IPS-NIHi7 (cell line): Measurements from ENCODE around the gene WNT5A.

Source experiments
- DNase-seq: peaks from one replicate; pipeline ENCODE4 v3.0.0; 2012; ENCODE audit warnings: mixed read lengths; ENCODE audit errors: extremely low spot score

Gene WNT5A

DNA sequence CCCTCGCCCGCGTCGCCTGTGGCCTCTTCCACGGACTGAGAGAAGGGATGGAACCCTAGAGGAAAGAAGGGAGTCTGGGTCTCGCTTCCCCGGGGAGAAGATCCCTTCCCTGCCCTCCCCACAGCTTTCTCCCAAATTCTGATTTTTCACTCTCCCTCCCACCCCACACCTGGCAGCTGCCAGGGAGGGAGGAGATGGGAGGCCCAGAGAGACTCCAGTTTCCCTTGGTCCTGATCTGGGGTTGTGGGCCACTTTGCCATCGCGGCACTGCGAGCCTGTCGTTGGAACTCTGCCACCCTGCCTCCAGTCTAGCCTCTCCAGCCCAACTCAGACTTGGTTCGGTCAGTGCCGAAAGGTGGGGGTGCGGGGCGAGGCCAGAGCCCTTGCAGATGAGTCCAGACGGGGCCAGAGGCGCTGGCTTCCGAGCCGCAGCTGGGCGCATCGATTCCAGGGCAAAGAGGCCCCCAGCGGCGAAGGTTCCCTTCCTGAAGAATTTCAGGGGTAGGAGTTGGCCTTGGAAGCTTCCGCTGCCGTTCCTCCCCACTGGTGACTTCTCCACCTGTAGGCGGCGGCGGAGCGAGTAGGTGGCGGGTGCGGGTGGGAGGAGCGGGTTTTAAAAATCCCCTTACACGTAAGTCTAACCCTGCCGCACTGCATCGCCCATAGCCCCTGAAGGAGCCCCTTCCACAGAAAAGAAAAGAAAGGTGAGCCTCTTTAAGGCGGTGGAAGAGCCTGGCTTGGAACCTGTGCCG, 5.2 kb downstream of the WNT5A start:
- DNase-seq = peak; percentile 36

- DNase-seq = peak; percentile 36
These were observed 6.0 kb downstream of the WNT5A start for GRCh38 chr3:55480911-55481743.

DNA sequence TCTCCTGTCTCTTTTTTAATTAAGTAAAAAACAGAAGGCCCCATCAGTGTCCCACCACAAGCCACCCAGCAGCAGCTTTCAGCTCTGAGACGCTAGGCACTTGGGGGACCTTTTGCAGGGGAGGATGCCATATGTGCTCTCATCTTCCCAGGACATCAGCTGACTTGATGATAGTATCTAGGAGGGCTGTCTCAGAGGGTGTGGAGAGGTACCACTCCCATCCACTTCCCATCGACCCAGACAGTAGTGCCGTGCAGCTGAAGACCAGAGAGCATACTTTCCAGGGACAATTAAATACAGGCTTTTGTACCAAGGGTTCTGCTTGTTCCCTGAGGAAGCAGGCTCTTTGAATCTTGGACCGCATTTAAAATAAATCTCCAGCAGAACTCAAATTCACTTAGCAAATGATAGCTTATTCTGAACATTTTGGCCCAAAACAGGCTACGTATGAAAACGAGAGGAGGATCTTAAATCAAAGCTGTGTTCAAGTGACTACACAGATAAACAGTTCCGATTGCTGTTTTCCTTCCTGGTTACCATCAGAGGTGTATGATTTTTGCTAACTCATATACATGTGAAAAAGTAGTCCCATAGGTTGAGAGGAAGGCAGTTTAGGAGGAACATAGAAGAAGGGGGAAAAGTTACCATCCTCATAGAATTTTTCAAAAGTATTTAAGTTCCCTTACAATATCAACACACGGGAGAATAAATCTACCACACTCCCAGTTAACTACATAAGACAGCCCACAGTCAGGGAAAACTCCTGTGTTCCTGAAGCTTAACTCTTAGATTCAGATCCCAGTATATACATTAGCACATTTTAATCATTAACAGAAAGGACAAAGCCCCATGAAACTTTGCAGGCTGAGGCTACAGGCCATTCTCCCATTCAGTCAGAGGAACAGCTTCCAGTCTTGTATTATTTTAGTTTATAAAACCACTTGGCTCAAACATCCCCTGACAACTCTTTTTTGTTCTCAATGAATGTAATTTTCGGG, 9.5 kb downstream of the WNT5A start:
- DNase-seq = no peak

DNA sequence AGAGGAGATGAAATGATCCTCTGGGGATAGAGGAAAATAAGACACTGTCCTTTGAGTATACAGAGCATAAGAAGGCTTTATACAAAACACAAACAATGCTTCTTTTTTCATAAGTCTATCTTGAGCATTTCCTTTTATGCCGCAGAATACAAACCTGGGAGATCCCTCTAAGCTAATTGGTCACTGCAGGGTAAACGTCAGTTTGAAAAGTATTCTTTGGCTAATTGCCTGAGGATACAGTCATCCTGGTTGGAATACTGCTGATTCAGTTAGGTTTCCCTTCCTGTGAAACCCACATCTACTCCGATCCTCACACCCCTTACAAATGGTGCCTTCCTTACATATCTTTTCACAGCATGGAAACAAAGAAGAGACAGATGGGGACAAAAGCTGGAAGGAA, 10.6 kb downstream of the WNT5A start:
- no peak for DNase-seq

DNA sequence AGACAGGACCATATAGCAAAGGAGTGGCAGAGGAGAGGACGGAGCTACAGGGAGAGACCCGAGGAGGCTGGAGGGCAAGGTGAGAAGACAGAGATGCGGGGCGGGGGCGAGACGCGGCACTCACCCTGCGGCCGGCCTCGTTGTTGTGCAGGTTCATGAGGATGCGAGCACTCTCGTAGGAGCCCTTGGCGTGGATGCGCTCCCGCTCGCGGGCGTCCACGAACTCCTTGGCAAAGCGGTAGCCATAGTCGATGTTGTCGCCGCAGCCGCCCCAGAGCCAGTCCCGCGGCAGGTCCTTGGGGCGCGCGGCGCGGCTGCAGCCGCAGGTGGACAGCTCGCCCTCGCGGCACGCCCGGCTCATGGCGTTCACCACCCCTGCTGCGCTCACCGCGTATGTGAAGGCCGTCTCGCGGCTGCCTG, 12.9 kb downstream of the WNT5A start:
- DNase-seq = no peak

DNA sequence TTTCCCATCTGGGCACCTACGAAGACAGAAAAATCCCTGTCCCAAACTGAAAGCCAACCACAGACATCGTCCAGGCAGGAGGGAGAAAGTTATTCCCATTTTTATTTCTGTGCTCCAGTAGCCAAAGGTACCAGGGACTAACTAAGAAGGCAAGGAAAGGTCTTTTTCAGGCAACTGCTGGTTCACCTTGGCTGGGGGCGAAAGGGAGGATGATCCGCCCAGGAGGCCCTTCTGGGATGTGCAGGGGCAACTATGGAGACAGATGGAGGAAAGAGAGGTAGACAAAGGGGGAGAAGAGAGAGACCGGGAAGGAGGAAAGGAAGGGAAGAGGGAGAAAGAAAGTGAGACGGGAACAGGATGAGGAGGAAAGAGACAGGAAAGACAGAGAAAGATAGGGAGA, 13.3 kb downstream of the WNT5A start:
- DNase-seq = no peak

DNA sequence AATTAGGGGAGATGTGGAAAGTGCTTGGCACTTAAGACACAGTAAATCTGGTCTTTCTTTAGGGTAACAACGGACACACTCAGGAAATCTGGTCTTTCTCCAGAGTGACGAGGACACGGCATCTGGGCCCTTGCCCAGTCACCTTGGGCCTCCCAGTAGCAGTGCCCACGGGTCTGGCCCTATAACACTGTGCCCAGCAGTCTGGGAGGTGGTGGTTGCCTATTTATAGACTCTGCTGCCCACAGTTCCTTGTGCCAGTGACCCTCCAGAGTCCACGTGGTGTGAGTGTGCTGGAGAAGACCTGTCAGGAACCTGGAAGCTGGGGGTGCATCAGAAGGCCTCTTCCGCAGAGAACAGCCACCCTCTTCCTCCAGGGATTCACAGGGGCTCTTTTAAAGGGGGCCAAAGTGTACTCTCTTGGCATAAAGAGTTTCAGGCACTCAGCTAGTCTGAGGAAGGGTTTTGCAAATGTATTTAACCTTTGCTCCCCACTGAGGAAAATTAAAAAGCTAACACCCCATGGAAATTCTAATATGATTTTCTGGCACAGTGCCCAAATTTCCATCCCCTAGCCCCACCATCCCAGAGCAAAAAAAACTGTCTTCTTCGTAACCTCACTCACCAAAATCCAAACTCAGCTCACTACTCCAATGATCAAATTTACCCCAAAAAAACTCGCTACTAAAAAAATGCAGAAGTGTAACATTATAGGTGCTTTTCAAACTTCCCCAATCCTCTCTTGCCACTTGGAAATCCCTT, 15.4 kb downstream of the WNT5A start:
- DNase-seq = no peak

- no peak for DNase-seq
These were observed 16.0 kb downstream of the WNT5A start for GRCh38 chr3:55471084-55471483.

GRCh38 chr3:55469957-55470526, 17.1 kb downstream of the WNT5A start:
- DNase-seq = no peak

- DNase-seq = no peak
These were observed 18.9 kb downstream of the WNT5A start for GRCh38 chr3:55468251-55468650.

DNA sequence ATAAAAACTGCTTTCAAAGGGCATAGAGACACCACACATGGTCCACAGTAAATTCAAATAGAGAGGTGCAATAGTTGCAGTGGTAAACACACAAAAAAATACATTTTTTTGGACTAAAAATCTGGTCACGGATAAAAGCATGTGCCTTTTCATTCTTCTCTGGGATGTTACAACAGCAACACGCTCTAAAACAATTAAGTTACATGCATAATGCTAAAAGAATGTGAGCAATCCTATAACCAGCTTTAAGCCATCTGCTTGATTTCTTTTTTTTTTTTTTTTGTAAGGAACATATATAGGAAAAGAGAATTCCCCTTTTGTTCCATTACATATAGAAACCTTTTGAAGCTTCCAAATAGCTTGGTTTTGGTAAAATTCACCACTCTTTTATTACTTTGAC, 20.0 kb downstream of the WNT5A start:
- no peak for DNase-seq

DNA sequence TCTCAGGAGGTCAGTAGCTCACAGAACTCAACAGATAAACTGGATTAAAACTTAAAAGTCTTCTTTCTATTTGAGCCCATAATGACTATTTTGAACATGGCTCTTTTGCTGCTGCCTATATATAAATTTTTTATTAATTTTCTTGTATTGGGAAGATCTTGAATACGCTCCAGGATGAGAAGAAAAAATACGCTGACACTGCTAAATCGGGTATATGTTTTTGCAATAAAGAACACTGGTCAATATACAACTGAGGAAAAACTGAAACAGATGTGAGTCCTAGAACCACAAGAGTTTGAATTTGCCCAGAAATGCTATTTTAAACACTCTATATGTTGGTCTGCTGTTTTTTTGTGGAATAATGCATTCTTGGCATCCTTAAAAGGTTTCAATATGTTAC, 20.6 kb downstream of the WNT5A start:
- DNase-seq = no peak

DNA sequence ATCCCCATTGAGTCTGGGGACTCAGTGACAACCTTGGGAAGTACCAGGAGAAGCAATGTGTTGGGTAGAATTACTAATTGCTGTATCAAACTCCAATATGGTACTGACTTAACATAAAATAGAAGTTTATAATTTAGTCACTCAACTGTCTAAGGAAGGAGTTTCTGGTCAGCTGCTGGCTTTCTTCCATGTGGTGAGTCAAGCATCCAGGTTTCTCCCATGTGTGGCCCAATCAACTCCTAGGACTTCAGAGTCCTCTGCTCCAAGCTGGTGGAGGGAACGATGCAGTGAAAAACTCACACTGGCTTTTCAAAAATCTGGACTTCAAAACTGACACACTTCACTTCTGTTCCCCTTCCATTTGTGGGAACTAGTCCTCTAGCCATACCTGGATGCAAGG, 25.2 kb downstream of the WNT5A start:
- DNase-seq = no peak

DNA sequence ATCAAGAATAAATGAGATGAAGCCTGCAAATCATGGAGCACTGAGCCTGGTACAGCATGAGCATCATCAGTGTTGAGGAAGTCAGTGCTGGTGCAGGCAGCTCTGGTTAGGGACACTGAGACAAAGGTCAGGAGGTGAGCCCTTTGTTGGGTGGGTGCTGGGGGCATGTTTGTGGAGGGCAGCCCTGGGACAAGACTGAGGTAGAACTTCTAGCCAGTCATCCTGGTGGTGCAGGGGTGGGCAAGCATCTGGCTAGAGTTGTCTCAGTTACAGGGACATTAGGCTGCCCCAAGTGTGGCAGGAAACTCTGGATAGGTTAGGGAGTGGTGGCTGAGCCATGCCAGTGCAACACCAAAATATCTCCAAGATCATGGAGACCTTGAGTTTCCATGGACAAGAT, 27.3 kb downstream of the WNT5A start:
- DNase-seq = no peak

GRCh38 chr3:55458181-55458790, 28.8 kb downstream of the WNT5A start:
- DNase-seq = no peak

DNA sequence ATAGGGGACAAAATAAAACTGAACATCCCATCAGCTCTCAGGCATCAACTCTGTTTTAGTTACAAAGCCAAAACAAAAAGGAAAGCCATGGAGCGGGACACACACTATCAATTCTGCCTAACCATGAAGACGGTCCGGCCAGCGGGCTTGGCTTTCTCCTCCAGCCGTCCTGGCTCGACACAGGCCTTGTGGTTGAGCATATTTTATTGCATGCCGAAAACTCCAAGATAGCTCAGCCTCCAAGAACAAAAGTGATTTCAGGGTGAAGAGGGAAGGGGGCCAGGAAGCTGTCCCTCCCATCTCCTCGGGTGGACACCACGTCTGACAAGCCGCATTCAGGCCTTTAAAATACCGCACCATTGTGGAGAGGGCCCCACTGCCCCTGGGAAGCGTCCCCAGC, 31.2 kb downstream of the WNT5A start:
- DNase-seq = no peak

GRCh38 chr3:55454611-55455010, 32.5 kb downstream of the WNT5A start:
- no peak for DNase-seq

DNA sequence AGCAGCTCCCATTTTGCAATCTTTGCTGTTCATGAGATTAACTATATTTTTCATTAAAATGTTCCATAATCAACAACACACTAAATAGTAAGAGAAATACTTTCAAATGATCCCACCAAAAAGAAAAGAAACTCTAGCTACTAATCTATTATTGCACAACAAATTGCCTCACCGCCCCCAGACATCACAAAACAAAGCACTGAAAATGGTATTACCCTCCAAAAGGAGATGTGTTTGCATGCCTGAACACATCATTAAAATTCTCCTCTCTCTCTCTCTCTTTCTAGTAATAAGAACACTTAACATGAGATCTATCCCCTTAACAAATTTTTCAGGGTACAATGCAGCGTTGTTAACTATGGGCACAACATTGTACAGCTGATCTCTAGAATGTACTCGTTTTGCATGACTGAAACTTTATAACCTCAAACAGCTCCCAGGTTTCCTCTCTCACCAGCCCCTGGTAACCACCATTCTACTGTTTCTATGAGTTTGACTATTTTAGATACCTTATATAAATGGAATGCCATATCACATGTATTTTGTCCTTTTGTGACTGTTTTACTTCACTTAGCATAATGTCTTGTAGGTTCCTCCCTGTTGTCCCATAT, 33.1 kb downstream of the WNT5A start:
- no peak for DNase-seq

GRCh38 chr3:55452886-55453285, 34.2 kb downstream of the WNT5A start:
- no peak for DNase-seq

GRCh38 chr3:55449527-55449926, 37.6 kb downstream of the WNT5A start:
- no peak for DNase-seq
